ENCODE data around the gene HSDL1. TPM values are rescaled to one million over a fixed set of nuclear protein-coding genes. Genes with fewer than 3 reads are reported as not detected.

Gene HSDL1
- total and polyA plus RNA-seq, 2 donors (not counting 1 experiment from before 2014, with no cell fraction given) = 12.4 to 30.8 TPM

GRCh38 chr16:84124257-84125073 is 20.5 kb downstream of the HSDL1 start:
- Histone ChIP-seq H2AFZ (ENCODE audit: insufficient read depth, low read depth, low read length, poor library complexity, severe bottlenecking) (no peak overlapping the region), H3K27me3 (replicated peaks in 1 of 4; ENCODE audit: control extremely low read depth in 1 of 4, control insufficient read depth in 3 of 4, insufficient read depth in 4 of 4, low read length in 3 of 4) (no peaks in the 10 kb centered on the region), H3K27ac (ENCODE audit: low read length in 2 of 2) (no peak overlapping the region), H3K9ac (ENCODE audit: low read length) (no peak overlapping the region), H3K79me2 (ENCODE audit: control insufficient read depth, insufficient read depth, low read length) (peaks cover 4% of the 10 kb centered on the region), H4K20me1 (ENCODE audit: control insufficient read depth, insufficient read depth, low read length, poor library complexity, severe bottlenecking) (no peaks in the 10 kb centered on the region), H3K4me1 (ENCODE audit: control insufficient read depth in 2 of 2, insufficient read depth in 2 of 2, low read length in 2 of 2) (peaks cover 0 to 3% of the 10 kb centered on the region in 2 donors), H3K36me3 (replicated peaks in 1 of 2; ENCODE audit: control extremely low read depth in 1 of 2, control insufficient read depth in 1 of 2, extremely low read depth in 1 of 2, insufficient read depth in 2 of 2, low read length in 1 of 2) (peaks cover under 1 to 8% of the 10 kb centered on the region in 2 experiments), H3K4me2 (replicated peaks; ENCODE audit: low read depth, low read length, poor library complexity, severe bottlenecking) (peak overlapping the region; percentile 5), H3K9me3 (ENCODE audit: control extremely low read depth in 1 of 3, control insufficient read depth in 2 of 3, insufficient read depth in 1 of 3, low read length in 2 of 3) (no peaks in the 10 kb centered on the region), H3K4me3 (ENCODE audit: control extremely low read depth in 1 of 5, extremely low read depth in 1 of 5, insufficient read depth in 1 of 5, low read depth in 2 of 5, low read length in 4 of 5) (no peak overlapping the region)
- Mint-ChIP-seq H3K4me3 (no peak overlapping the region), H3K27me3 (no peaks in the 10 kb centered on the region), H3K4me1 (peaks cover 11% of the 10 kb centered on the region), H3K9me3 (ENCODE audit: insufficient read depth) (no peaks in the 10 kb centered on the region), H3K27ac (no peak overlapping the region)
- TF ChIP-seq EZH2 (IDR thresholded peaks at IDR 0.05; ENCODE audit: borderline replicate concordance, insufficient read depth, low read depth, low read length, poor library complexity, severe bottlenecking) (no peak), CTCF (IDR thresholded peaks at IDR 0.05) (no peak)
- POLR2A ChIA-PET = no interaction called here
- whole genome bisulfite sequencing (ENCODE audit: insufficient coverage) = 100% methylated on average over 2 of the region's 7 CpGs
- intact Hi-C loops (cut with micrococcal nuclease) = no loop called here
- CTCF ChIA-PET = no interaction called here
- ATAC-seq (ENCODE audit: low read depth) (no peak), DNase-seq (peak; percentile 23)

- H3K36me3 ChIP-seq (replicated peaks in 1 of 2; ENCODE audit: control extremely low read depth in 1 of 2, control insufficient read depth in 1 of 2, extremely low read depth in 1 of 2, insufficient read depth in 2 of 2, low read length in 1 of 2) = peaks cover 0 to 6% of the 10 kb centered on the region in 2 experiments
- H3K9me3 Mint-ChIP-seq (ENCODE audit: insufficient read depth) = no peaks in the 10 kb centered on the region
- ATAC-seq (ENCODE audit: low read depth) (no peak), DNase-seq (no peak)
- H3K9me3 ChIP-seq (ENCODE audit: control extremely low read depth in 1 of 3, control insufficient read depth in 2 of 3, insufficient read depth in 1 of 3, low read length in 2 of 3) = no peaks in the 10 kb centered on the region
- H3K4me1 Mint-ChIP-seq = peaks cover 19% of the 10 kb centered on the region
- 95% methylated on average over 3 of the region's 10 CpGs for WGBS (ENCODE audit: insufficient coverage)
- TF ChIP-seq CTCF (IDR thresholded peaks at IDR 0.05) (no peak), EZH2 (IDR thresholded peaks at IDR 0.05; ENCODE audit: borderline replicate concordance, insufficient read depth, low read depth, low read length, poor library complexity, severe bottlenecking) (no peak)
- no peaks in the 10 kb centered on the region for H4K20me1 ChIP-seq (ENCODE audit: control insufficient read depth, insufficient read depth, low read length, poor library complexity, severe bottlenecking)
- intact Hi-C loops (cut with micrococcal nuclease) = no loop called here
- H3K27me3 ChIP-seq (replicated peaks in 1 of 4; ENCODE audit: control extremely low read depth in 1 of 4, control insufficient read depth in 3 of 4, insufficient read depth in 4 of 4, low read length in 3 of 4) = no peaks in the 10 kb centered on the region
- no peaks in the 10 kb centered on the region for H3K27me3 Mint-ChIP-seq
- H2AFZ ChIP-seq (ENCODE audit: insufficient read depth, low read depth, low read length, poor library complexity, severe bottlenecking) = no peak overlapping the region
- no peak overlapping the region for H3K27ac ChIP-seq (ENCODE audit: low read length in 2 of 2)
- H3K9ac ChIP-seq (ENCODE audit: low read length) = no peak overlapping the region
- CTCF ChIA-PET = no interaction called here
- H3K4me3 ChIP-seq (ENCODE audit: control extremely low read depth in 1 of 5, extremely low read depth in 1 of 5, insufficient read depth in 1 of 5, low read depth in 2 of 5, low read length in 4 of 5) = no peak overlapping the region
- H3K4me1 ChIP-seq (ENCODE audit: control insufficient read depth in 2 of 2, insufficient read depth in 2 of 2, low read length in 2 of 2) = peaks cover 6 to 13% of the 10 kb centered on the region in 2 donors
- no peak overlapping the region for H3K27ac Mint-ChIP-seq
- POLR2A ChIA-PET = no interaction called here
- no peak overlapping the region for H3K4me3 Mint-ChIP-seq
- H3K79me2 ChIP-seq (ENCODE audit: control insufficient read depth, insufficient read depth, low read length) = peaks cover 6% of the 10 kb centered on the region
- H3K4me2 ChIP-seq (replicated peaks; ENCODE audit: low read depth, low read length, poor library complexity, severe bottlenecking) = no peak overlapping the region
These were observed 24.0 kb downstream of the HSDL1 start for GRCh38 chr16:84121007-84121406.

Measured in B cell (primary cell).